ENCODE results near the gene CARD9.

Gene CARD9

GRCh38 chr9:136400038-136400834 is 26.8 kb upstream of the CARD9 start, which contains the start of gene SNAPC4:
Gene SNAPC4, minus strand, starts transcription at chr9:136400170. Its CDS starts 1,742 bp downstream, at chr9:136398428.
- peak; percentile 65 to 85 (median 72) for DNase-seq

- no peak for DNase-seq
These were observed 25.9 kb upstream of the CARD9 start for GRCh38 chr9:136399176-136400037.

- DNase-seq = no peak
These were observed 24.8 kb upstream of the CARD9 start for GRCh38 chr9:136398286-136398685.

GRCh38 chr9:136397643-136398042 is 24.2 kb upstream of the CARD9 start:
- no peak for DNase-seq

DNA sequence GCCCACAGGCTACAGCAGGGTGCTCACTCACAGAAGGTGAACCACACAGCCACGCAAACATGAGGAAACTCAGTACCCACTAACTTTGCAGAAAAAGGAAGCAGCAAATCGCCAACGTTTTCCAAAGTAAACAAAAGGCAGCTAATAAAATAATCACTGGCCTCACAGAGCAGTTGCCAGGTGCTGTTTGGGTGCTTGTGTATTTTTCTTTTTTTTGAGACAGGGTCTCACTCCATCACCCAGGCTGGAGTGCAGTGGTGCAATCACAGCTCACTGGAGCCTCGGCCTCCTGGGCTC is 22.7 kb upstream of the CARD9 start:
- no peak for DNase-seq

- DNase-seq = no peak
These were observed 22.1 kb upstream of the CARD9 start for GRCh38 chr9:136395345-136396218.

- no peak for DNase-seq
These were observed 21.5 kb upstream of the CARD9 start for GRCh38 chr9:136395020-136395340.

DNA sequence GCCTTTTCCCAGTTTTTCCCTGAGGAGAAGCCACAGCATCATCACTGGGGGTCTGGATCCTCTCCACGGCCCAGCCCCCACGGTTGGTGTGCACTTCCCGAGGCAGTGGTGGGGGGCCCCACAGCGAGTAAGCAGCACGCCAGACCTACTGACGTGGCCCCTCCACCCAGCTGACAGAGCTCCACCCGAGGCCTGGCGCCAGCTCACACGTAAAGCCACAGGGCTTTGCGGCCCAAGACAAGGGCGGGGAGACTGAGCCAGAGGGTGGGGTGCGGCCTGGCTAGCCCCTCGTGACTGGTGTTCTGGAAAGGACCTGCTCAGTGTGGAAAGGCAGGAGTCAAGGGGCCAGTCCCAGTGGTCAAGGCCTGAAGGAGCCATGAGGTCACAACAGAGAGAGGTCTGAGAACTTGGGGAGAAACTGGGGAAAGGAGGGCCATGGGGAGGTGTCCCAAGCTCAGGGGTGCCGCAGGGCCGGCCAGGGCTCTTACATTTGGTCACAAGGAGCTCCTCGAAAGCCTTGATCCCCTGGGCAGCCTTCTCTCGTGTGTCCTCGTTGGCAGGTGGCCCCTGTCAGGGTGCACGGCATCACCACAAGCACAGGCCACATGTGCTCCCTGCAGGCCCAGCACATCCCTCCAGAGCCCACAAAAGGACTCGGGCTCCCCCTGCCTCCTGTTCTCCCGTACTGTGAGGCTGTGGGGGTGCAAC is 21.0 kb upstream of the CARD9 start:
- no peak for DNase-seq

DNA sequence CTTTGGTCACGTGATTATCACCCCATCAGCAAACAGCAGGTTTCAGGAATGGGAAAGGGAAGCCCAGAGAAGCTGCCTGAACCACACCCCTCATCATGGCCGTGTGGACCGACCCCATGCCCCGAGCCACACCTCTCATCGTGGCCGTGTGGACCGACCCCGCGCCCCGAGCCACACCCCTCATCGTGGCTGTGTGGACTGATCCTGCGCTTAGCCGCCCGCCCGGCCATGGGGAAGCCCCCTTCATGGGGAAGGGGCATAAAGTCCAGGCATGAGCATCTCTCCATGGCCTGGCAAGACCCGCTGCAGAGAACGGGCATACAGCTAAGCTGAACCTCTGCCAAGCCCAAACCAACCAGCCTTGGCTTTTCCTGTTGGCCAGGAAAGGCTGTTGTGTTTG is 20.1 kb upstream of the CARD9 start:
- no peak for DNase-seq

DNA sequence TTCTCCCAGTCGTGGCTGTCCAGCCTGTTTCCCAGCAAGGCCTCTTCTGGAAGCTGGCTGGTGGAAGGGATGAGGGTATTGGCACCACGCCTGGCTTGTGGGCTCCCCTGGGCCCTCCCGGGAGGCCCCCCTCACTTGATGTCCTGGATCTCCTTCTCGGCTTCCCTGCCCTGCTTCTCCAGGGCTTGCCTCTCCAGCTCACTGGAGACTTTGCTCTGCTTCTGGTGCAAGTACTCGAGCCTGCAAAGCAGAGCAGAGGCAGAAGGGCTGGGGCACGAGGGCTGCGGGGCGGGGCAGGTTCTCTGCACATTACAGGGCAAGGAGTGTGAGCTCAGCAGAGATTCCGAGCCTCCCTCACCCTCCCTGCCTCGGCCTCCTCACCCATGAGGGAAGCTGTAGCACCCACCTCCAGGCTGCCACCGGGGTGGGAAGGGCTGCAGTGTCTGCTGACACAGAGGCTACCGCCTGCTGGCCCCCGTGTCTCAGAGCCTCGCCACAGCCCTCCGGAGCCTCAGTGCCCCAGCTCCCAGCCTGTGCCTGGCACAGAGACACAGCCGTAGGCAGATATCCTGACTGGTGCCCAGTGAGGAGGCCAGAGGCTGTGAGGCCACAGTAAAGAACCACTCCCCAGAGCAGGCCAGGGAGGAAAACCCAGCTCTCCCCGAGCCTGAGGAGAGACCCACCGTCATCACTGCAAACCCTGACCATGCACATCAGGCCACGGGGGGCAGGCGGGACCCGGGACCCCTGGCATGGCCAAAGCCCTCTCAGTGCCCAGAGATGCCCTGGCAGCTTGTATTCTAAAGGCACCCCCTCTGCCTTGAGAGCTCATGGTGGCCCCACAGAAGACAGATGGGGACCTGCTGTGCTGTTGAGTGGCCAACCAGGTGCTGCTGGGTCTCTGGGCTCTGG is 19.3 kb upstream of the CARD9 start:
- DNase-seq = no peak

DNA sequence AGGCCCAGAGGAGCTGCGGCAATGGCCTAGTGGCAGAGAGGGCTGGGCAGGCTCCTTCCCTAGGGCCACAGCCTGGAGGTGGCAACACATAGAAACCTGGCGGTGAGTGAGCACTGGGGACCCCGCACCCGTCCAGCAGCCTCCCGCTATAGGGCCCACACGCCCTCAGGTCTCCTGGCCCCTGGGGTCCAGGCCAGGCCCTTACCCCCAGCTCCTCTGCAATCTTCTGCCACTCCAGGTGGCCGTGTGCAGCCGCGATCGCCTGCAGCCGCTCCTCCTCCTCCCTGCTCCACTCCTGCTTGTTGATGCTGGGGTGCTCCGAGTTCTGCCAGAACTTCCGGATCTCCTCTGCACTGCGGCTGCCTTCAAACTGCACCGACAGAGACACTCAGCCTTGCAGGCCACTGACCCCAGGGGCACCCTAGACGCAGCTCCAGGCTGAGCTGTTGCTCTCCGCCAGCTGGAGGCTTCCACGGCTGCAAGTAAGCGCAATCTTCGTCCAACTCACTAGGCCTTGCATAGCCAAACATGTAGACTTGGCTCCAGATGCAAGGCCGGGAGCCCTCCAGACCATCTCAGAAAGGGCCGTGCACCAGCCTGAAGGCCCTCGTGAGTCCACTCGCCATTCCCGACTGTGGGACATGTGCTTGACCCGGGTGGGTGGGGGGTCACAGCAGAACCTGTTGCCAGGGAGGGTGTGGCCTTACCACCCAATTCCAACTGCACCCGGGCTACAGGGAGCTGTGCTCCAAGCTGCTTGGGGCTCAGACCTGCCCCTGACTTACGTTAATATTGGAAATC is 18.5 kb upstream of the CARD9 start:
- no peak for DNase-seq

DNA sequence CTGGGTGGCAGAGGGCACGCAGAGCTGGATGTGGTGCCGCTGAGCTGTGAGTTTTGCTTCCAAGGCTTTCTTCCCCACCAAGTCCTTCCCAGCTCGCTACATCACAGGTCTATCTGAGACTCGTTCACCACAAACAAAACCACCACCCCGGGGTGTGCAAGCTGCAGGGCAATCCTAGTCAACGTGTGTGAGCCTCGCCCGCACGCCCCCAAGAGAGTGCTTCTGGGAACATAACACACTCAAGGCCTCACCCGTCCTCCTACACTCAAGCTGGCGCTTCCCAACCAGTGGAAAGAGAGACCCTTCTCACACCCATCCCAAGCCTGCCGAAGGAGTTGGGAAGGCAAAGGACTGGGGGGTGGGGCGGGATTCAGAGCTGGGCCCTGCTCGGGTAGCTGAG is 15.9 kb upstream of the CARD9 start:
- no peak for DNase-seq

- DNase-seq = no peak
These were observed 13.7 kb upstream of the CARD9 start for GRCh38 chr9:136387217-136387616.

- no peak for DNase-seq
These were observed 12.5 kb upstream of the CARD9 start for GRCh38 chr9:136386018-136386417.

GRCh38 chr9:136385015-136385414 is 11.5 kb upstream of the CARD9 start:
- DNase-seq = no peak

DNA sequence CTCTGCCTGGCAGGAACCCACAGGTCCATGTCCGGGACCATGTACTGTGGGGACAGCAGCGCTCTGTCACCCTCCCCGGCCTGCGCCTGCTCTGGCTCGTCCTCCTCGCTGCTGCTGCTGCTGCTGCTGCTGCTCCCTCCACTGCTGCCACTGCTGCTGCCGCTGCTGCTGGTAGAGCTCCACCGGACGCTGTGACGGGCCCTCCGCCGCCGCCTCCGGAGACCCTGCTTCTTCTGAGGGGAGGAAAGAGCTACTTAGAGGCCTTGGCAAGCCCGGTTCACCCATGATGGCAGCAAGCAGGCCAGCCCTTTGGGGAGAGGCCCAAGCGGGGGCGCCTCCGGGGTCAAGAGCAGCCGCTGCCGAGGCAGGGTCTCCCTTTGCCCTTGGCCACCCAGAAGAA is 10.0 kb upstream of the CARD9 start:
- DNase-seq = no peak

DNA sequence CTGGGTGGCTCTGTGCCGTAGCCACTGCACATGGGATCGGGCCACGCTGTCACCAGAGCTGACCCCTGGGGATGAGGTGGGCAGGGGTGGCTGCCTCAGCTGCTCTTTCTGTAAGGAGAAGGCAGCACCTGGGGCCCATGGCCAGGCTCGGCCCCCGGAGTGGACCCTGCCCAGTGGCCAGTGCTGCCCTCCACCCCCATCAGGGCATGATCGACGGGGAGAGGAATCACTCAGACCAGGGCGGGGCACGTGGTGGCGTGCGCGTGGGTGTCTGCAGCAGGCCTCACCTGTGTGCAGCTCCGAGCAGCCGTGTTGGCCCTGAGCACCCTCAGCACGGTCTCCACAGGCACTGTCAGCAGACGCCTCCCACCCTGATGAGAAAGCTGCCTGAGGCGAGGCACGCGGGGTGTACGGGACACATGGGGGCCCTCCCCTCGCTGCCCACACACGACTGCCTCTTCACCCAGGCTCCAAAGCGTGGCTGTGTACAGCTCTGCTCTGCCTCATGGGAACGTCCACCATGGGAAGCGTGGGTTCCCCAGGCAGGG is 8.6 kb upstream of the CARD9 start:
- no peak for DNase-seq

DNA sequence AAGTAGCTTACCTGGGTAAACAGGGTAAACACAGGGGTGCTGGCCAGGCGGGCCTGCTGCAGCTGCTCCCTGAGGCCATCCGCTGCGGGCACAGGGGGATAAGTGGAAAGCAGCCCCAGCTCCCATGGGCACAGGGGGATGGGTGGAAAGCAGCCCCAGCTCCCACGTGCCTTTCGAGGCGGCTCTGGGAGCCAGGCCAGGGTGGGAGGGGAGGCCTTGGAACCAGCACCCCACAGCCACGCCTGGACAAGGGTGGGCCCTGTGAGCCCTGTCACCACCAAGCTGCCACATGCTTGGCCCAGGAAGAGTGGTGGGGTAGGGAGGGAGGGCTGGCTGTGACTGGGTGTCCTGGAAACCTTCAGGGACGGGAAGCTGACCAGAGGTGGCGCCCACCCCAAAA is 7.8 kb upstream of the CARD9 start:
- DNase-seq = no peak

DNA sequence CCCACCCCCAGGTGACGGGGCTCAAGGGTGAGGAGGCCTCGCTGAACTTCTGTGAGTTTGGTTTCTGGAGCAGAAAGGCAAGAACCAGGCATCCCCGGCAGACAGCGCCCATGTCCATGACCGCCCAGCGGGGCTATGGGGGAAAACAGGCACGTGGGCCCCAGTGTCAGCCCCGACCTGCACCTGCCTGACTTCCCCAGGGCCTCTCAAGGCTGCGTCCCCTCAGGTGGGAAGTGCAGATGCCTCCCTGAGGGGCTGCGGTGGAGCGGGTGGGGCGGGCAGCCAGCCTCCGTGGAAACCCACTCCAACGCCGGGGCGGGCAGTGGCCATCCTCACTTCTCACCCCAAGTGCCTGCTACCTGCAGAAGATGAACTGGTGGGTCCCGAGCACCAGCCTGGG is 6.9 kb upstream of the CARD9 start:
- DNase-seq = no peak

GRCh38 chr9:136379891-136380290 is 6.4 kb upstream of the CARD9 start:
- DNase-seq = no peak

DNA sequence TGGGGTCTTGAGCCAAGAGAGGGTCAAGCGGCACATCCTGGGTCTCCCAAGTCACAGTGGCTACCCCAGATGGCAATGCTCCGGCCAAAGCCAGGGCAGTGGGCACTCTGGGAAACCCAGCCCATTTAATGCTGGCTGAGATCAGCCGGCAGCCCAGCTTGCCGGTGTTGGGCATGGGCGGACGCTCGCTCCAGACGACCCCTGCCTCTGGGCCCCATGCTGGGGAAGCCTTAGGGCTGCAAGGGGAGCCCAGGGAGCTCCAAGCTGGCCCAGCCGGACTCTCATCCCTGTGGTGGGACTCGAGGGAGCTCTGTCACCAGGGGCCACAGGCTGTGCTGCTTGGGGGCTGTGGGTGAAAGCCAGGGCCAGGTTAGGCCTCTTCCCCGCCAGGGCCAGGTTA is 5.9 kb upstream of the CARD9 start:
- no peak for DNase-seq

All from activated naive CD4-positive, alpha-beta T cell (primary cell).